SK-N-SH (cell line): ENCODE measurements around the gene MAST4. TPM values are rescaled to one million over a fixed set of nuclear protein-coding genes. Genes with fewer than 3 reads are reported as not detected.

ENCODE experiments used
- CTCF ChIA-PET: fragments of 300-600, 350-600 bp; formaldehyde crosslinking; extraction: SDS; loops from one replicate; lab custom pipeline; 2021; lab: Yijun Ruan, JAX
- POLR2A ChIA-PET: fragments of 350-600 bp; sonication (Branson Sonifier 250); formaldehyde crosslinking; extraction: SDS; loops from one replicate; lab custom pipeline; 2020; ENCODE audit warnings: antibody characterized with exemption, inconsistent platforms; lab: Yijun Ruan, JAX
- DNase-seq: peaks from one replicate; pipeline ENCODE4 v3.0.0; 2012
- H2AFZ ChIP-seq: fragments of 200-600 bp; sonication (generic); 2 replicates; pipeline ENCODE4 v1.8.1; 2016; ENCODE audit warnings: antibody characterized with exemption, mild to moderate bottlenecking, low read depth
- H3F3A ChIP-seq: fragments of 200-600 bp; sonication (generic); replicated peaks from 2 replicates; pipeline ENCODE3; 2016; ENCODE audit warnings: antibody characterized with exemption, mild to moderate bottlenecking; ENCODE audit not compliant: insufficient read depth
- H3K27ac ChIP-seq, 2 experiments: fragments of 200-500 bp in 1 of 2; fragments of 200-600 bp in 1 of 2; sonication (Bioruptor generic) in 1 of 2; sonication (generic), shearing (Covaris generic) in 1 of 2; 2 replicates each; pipeline versions ENCODE4 v1.5.1 to v1.6.1; 2014 to 2016; ENCODE audit warnings: low read depth in 2 of 2, inconsistent platforms in 1 of 2, low read length in 1 of 2, mild to moderate bottlenecking in 1 of 2, mixed read lengths in 1 of 2
- H3K27me3 ChIP-seq: fragments of 200-600 bp; sonication (generic), shearing (Covaris generic); 2 replicates; pipeline ENCODE4 v1.6.1; 2016; ENCODE audit warnings: mixed run types; ENCODE audit not compliant: insufficient read depth
- H3K36me3 ChIP-seq, 2 experiments: fragments of 200-500 bp in 1 of 2; fragments of 200-600 bp in 1 of 2; sonication (Bioruptor generic) in 1 of 2; sonication (generic) in 1 of 2; replicated peaks in 1 of 2; 2 replicates each; pipeline versions ENCODE3 to v1.5.1; 2014 to 2016; ENCODE audit warnings: low read length in 1 of 2, mild to moderate bottlenecking in 1 of 2; ENCODE audit not compliant: insufficient read depth in 2 of 2, control insufficient read depth in 1 of 2
- H3K4me1 ChIP-seq, 2 experiments: fragments of 200-500 bp in 1 of 2; fragments of 200-600 bp in 1 of 2; sonication (Bioruptor generic) in 1 of 2; sonication (generic), shearing (Covaris generic) in 1 of 2; 2 replicates each; pipeline versions ENCODE4 v1.5.1 to v1.6.1; 2014 to 2016; ENCODE audit warnings: low read depth in 1 of 2, low read length in 1 of 2, mixed run types in 1 of 2; ENCODE audit not compliant: insufficient read depth in 2 of 2, control insufficient read depth in 1 of 2
- H3K4me2 ChIP-seq: fragments of 200-600 bp; sonication (generic), shearing (Covaris generic); 2 replicates; pipeline ENCODE4 v1.6.1; 2017; ENCODE audit warnings: mixed run types
- H3K4me3 ChIP-seq, 2 experiments: fragments of 200-500 bp in 1 of 2; fragments of 200-600 bp in 1 of 2; sonication (Bioruptor generic) in 1 of 2; sonication (generic), shearing (Covaris generic) in 1 of 2; 2 replicates each; pipeline versions ENCODE4 v1.5.1 to v1.8.1; 2014 to 2016; ENCODE audit warnings: low read depth in 2 of 2, inconsistent platforms in 1 of 2, low read length in 1 of 2, mild to moderate bottlenecking in 1 of 2, mixed read lengths in 1 of 2, moderate library complexity in 1 of 2
- H3K79me2 ChIP-seq: fragments of 200-600 bp; sonication (generic); 2 replicates; pipeline ENCODE4 v1.8.1; 2017; ENCODE audit warnings: mild to moderate bottlenecking; ENCODE audit not compliant: insufficient read depth
- H3K9ac ChIP-seq: fragments of 200-600 bp; sonication (generic); 2 replicates; pipeline ENCODE4 v1.6.1; 2017; ENCODE audit warnings: mixed run types
- H3K9me2 ChIP-seq: fragments of 200-600 bp; sonication (generic); 2 replicates; pipeline ENCODE4 v1.6.1; 2017; ENCODE audit warnings: mixed run types
- H3K9me3 ChIP-seq: fragments of 200-600 bp; sonication (generic); 2 replicates; pipeline ENCODE4 v1.6.1; 2017; ENCODE audit warnings: mixed run types, mild to moderate bottlenecking, moderate library complexity
- H4K20me1 ChIP-seq: fragments of 200-600 bp; sonication (generic); 2 replicates; pipeline ENCODE4 v1.6.1; 2017; ENCODE audit warnings: mild to moderate bottlenecking, mixed run types; ENCODE audit not compliant: insufficient read depth
- CHD2 ChIP-seq: fragments of 150-350 bp; IDR thresholded peaks from 2 replicates; pipeline ENCODE4 v1.6.1; 2018; ENCODE audit warnings: low read length; ENCODE audit not compliant: partially characterized antibody
- ELF1 ChIP-seq: IDR thresholded peaks from 2 replicates; pipeline ENCODE4 v1.4.0; 2012
- EP300 ChIP-seq, 2 experiments: IDR thresholded peaks; 2 replicates each; pipeline versions ENCODE4 v1.4.0 to v1.6.1; 2012; ENCODE audit warnings: borderline replicate concordance in 1 of 2, low read depth in 1 of 2, low read length in 1 of 2
- EZH2phosphoT487 ChIP-seq: fragments of 200-600 bp; sonication (generic); IDR thresholded peaks from 2 replicates; pipeline ENCODE4 v1.6.1; 2017; ENCODE audit warnings: low read depth, mixed run types, mild to moderate bottlenecking, antibody characterized with exemption, moderate library complexity, borderline replicate concordance
- FOSL2 ChIP-seq: IDR thresholded peaks from 2 replicates; pipeline ENCODE4 v1.4.0; 2012; ENCODE audit warnings: low read depth, mild to moderate bottlenecking, moderate library complexity, borderline replicate concordance
- MXI1 ChIP-seq: IDR thresholded peaks from 2 replicates; pipeline ENCODE4 v1.6.1; 2012; ENCODE audit warnings: mild to moderate bottlenecking, low read depth, low read length, improper control_type of control experiment
- NFIC ChIP-seq: IDR thresholded peaks from 2 replicates; pipeline ENCODE4 v1.4.0; 2012; ENCODE audit warnings: borderline replicate concordance
- NRF1 ChIP-seq: IDR thresholded peaks from 2 replicates; pipeline ENCODE4 v1.6.1; 2012; ENCODE audit warnings: low read depth, mild to moderate bottlenecking, low read length
- POLR2AphosphoS5 ChIP-seq: IDR thresholded peaks from 2 replicates; pipeline ENCODE4 v1.6.1; 2012; ENCODE audit warnings: low read depth, low read length
- RCOR1 ChIP-seq: fragments of 150-350 bp; IDR thresholded peaks from 2 replicates; pipeline ENCODE4 v1.6.1; 2017; ENCODE audit warnings: antibody characterized with exemption, low read length
- RFX5 ChIP-seq: IDR thresholded peaks from 2 replicates; pipeline ENCODE4 v1.6.1; 2012; ENCODE audit warnings: mild to moderate bottlenecking, improper control_type of control experiment, low read length
- RXRA ChIP-seq: IDR thresholded peaks from 2 replicates; pipeline ENCODE4 v1.4.0; 2012; ENCODE audit warnings: low read depth, mild to moderate bottlenecking, borderline replicate concordance
- SIN3A ChIP-seq: IDR thresholded peaks from 2 replicates; pipeline ENCODE4 v1.6.1; 2012; ENCODE audit warnings: low read depth, mild to moderate bottlenecking, low read length, moderate library complexity, borderline replicate concordance
- SMC3 ChIP-seq: IDR thresholded peaks from 2 replicates; pipeline ENCODE4 v1.6.1; 2012; ENCODE audit warnings: low read depth, low read length, improper control_type of control experiment
- TCF12 ChIP-seq: IDR thresholded peaks from 2 replicates; pipeline ENCODE4 v1.4.0; 2012
- WGBS: methylation state at CpG from one replicate; pipeline ENCODE4 v1.1.6; 2017; ENCODE audit warnings: low lambda C conversion rate; 5-methylcytosine and 5-hydroxymethylcytosine counted together
- polyA plus RNA-seq, 3 experiments: library from polyadenylated mRNA; depleted of rRNA; stranded (reverse); fragments of >200 nt; gene quantifications; 2 replicates each; pipeline ENCODE4 v1.2.3, GENCODE V29; 2012
- TF ChIP-seq, protein P1 (sequence below): IDR thresholded peaks from 2 replicates; pipeline ENCODE4; 2012
- TF ChIP-seq, protein P2 (sequence below): IDR thresholded peaks from 2 replicates; pipeline ENCODE4 v1.4.0; 2012; ENCODE audit warnings: low read depth, borderline replicate concordance
- TF ChIP-seq, protein P3 (sequence below): IDR thresholded peaks from 2 replicates; pipeline ENCODE4 v1.4.0; 2012; ENCODE audit warnings: low read depth, borderline replicate concordance

The MAST4 gene
- polyA plus RNA-seq, 1 of the 3 experiments (the other 2 are of a cell fraction) = 2.2 TPM

DNA sequence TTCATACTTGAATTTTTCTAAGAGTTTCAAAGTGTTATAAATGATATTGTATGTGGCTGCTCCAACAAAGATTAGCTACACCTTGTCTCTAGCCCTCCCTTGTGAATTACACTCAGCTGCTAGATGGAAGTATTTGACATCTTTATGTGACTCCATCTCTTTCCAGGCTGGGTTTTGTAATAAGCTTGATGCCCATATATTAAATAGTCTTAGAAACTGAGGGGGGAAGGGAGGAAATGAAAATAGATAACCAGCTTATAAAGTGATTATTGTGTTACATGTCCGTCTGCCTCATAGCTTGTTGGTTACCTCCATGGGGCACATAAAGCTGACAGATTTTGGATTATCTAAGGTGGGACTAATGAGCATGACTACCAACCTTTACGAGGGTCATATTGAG is 537.0 kb downstream of the MAST4 start:
- TF ChIP-seq TCF12 = no peak
- no peak for TF ChIP-seq EP300 (IDR thresholded peaks at IDR 0.05; ENCODE audit: borderline replicate concordance in 1 of 2, low read depth in 1 of 2, low read length in 1 of 2)
- TF ChIP-seq, protein P1, sequence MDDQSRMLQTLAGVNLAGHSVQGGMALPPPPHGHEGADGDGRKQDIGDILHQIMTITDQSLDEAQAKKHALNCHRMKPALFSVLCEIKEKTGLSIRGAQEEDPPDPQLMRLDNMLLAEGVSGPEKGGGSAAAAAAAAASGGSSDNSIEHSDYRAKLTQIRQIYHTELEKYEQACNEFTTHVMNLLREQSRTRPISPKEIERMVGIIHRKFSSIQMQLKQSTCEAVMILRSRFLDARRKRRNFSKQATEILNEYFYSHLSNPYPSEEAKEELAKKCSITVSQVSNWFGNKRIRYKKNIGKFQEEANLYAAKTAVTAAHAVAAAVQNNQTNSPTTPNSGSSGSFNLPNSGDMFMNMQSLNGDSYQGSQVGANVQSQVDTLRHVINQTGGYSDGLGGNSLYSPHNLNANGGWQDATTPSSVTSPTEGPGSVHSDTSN = no peak
- TF ChIP-seq ELF1 = no peak
- TF ChIP-seq EZH2phosphoT487 = no peak
- no peak for TF ChIP-seq POLR2AphosphoS5
- no peak for TF ChIP-seq FOSL2
- no peak for TF ChIP-seq RCOR1
- TF ChIP-seq, protein P2, sequence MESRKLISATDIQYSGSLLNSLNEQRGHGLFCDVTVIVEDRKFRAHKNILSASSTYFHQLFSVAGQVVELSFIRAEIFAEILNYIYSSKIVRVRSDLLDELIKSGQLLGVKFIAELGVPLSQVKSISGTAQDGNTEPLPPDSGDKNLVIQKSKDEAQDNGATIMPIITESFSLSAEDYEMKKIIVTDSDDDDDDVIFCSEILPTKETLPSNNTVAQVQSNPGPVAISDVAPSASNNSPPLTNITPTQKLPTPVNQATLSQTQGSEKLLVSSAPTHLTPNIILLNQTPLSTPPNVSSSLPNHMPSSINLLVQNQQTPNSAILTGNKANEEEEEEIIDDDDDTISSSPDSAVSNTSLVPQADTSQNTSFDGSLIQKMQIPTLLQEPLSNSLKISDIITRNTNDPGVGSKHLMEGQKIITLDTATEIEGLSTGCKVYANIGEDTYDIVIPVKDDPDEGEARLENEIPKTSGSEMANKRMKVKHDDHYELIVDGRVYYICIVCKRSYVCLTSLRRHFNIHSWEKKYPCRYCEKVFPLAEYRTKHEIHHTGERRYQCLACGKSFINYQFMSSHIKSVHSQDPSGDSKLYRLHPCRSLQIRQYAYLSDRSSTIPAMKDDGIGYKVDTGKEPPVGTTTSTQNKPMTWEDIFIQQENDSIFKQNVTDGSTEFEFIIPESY = no peak
- no peak for TF ChIP-seq NFIC
- no peak for TF ChIP-seq CHD2
- TF ChIP-seq, protein P3, sequence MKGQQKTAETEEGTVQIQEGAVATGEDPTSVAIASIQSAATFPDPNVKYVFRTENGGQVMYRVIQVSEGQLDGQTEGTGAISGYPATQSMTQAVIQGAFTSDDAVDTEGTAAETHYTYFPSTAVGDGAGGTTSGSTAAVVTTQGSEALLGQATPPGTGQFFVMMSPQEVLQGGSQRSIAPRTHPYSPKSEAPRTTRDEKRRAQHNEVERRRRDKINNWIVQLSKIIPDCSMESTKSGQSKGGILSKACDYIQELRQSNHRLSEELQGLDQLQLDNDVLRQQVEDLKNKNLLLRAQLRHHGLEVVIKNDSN = no peak
- no peak for TF ChIP-seq MXI1
- TF ChIP-seq SIN3A = no peak
- TF ChIP-seq RXRA = no peak
- TF ChIP-seq SMC3 = no peak
- no peak for TF ChIP-seq NRF1
- no peak for TF ChIP-seq RFX5
- no peak overlapping the region for H3K4me3 ChIP-seq
- no peaks in the 10 kb centered on the region for H3K4me1 ChIP-seq
- ChIA-PET POLR2A (no interaction called here), CTCF (interaction anchor here (0.9 to 1.8 kb wide), 3 partner anchors 17 to 146 kb away, joined by 4 to 6 read pairs (median 4); no protein-coding TSS in a partner anchor)
- no peaks in the 10 kb centered on the region for H3K27me3 ChIP-seq
- H3K9ac ChIP-seq = no peak overlapping the region
- H3K27ac ChIP-seq = no peak overlapping the region
- H3K4me2 ChIP-seq = no peak overlapping the region
- peaks cover 0 to 28% of the 10 kb centered on the region in 2 experiments for H3K36me3 ChIP-seq
- no peak for DNase-seq
- H3K79me2 ChIP-seq = no peaks in the 10 kb centered on the region
- no peaks in the 10 kb centered on the region for H3K9me3 ChIP-seq
- H3F3A ChIP-seq = no peaks in the 10 kb centered on the region
- no peaks in the 10 kb centered on the region for H3K9me2 ChIP-seq
- H4K20me1 ChIP-seq = no peaks in the 10 kb centered on the region
- no peak overlapping the region for H2AFZ ChIP-seq
- WGBS = 50% methylated on average over 2 of the region's 2 CpGs
